Mesothelial cell of epicardium (in vitro differentiated cells): Measurements from ENCODE around the gene HDAC7. TPM values are rescaled to one million over a fixed set of nuclear protein-coding genes. Genes with fewer than 3 reads are reported as not detected.

Source experiments
- DNase-seq, 2 experiments: peaks; one replicate each; pipeline ENCODE4 v3.0.0; 2021; ENCODE audit warnings: low spot score in 2 of 2; ENCODE audit not compliant: unreplicated experiment in 2 of 2
- H3K27ac Mint-ChIP-seq: 2 replicates; pipeline ENCODE4 v1.8.0; 2021; ENCODE audit warnings: mixed read lengths
- H3K27me3 Mint-ChIP-seq: 2 replicates; pipeline ENCODE4 v1.8.0; 2021; ENCODE audit warnings: low read depth, mixed read lengths
- H3K36me3 Mint-ChIP-seq: 2 replicates; pipeline ENCODE4 v1.8.0; 2021; ENCODE audit warnings: mixed read lengths
- H3K4me1 Mint-ChIP-seq: 2 replicates; pipeline ENCODE4 v1.8.0; 2021; ENCODE audit warnings: mixed read lengths
- H3K4me3 Mint-ChIP-seq: 2 replicates; pipeline ENCODE4 v1.8.0; 2021; ENCODE audit warnings: mild to moderate bottlenecking, moderate library complexity, mixed read lengths
- H3K9me3 Mint-ChIP-seq: 2 replicates; pipeline ENCODE4 v1.8.0; 2021; ENCODE audit warnings: mixed read lengths
- CTCF ChIP-seq: fragments of 200-600 bp; sonication (generic); IDR thresholded peaks from one replicate; pipeline ENCODE4 v1.5.0; 2021; ENCODE audit warnings: antibody characterized with exemption; ENCODE audit not compliant: unreplicated experiment
- total RNA-seq: library from RNA; stranded (reverse); gene quantifications from 3 replicates; pipeline ENCODE4 v1.2.1, GENCODE V29; 2021

Gene HDAC7
- total RNA-seq, 1 donor from 2014 or later, result 132 TPM

DNA sequence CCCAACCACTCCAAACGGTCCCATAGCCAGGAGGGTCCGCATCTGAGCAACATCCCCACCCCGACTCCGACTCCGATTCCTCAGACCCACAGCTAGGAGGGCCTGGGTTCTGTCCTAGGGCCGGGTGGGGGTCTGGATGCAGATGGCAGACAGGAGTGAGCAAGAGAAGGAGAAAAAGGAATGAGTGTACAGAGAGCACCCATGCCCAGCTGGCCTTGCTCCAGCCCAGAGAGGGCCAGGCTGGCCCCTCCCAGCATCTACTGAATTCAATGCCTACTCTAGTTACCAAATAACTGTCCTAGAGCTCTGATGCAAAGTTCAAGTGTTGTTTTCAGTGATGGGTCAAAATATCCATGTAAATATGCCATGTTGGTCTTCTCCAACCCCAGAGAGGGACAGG, 44.3 kb upstream of the HDAC7 start:
- Mint-ChIP-seq H3K4me3 (no peak overlapping the region), H3K36me3 (no peaks in the 10 kb centered on the region), H3K27me3 (peaks cover 2% of the 10 kb centered on the region), H3K4me1 (no peaks in the 10 kb centered on the region), H3K9me3 (no peaks in the 10 kb centered on the region), H3K27ac (no peak overlapping the region)
- TF ChIP-seq CTCF, result no peak
- no peak for DNase-seq

- Mint-ChIP-seq H3K36me3 (no peaks in the 10 kb centered on the region), H3K27me3 (peaks cover 2% of the 10 kb centered on the region), H3K27ac (no peak overlapping the region), H3K9me3 (no peaks in the 10 kb centered on the region), H3K4me3 (no peak overlapping the region), H3K4me1 (no peaks in the 10 kb centered on the region)
- no peak for TF ChIP-seq CTCF
- DNase-seq, result no peak
Observed at GRCh38 chr12:47863467-47863866, 43.8 kb upstream of the HDAC7 start.

DNA sequence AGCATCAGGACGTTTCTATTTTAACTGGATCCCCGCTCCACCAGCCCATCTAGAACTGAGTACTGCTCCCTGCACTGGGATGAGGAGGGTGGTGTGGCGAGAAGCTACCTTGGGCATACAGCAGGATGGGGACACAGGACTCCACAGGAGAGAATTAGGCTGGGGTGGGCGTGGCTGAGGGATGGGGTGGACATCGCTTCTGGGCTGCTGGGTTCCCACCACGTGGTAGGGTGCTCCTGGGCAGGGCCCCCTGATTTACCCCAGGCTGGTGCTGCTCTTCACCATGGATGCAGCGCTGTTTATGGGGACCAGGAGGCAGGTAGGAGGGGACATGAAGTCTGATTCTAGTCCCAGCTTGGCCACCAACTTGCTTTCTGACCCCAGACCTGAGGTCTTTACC, 43.2 kb upstream of the HDAC7 start:
- H3K27me3 Mint-ChIP-seq, result peaks cover 2% of the 10 kb centered on the region
- DNase-seq, result no peak
- no peaks in the 10 kb centered on the region for H3K4me1 Mint-ChIP-seq
- no peak overlapping the region for H3K4me3 Mint-ChIP-seq
- no peaks in the 10 kb centered on the region for H3K9me3 Mint-ChIP-seq
- no peak overlapping the region for H3K27ac Mint-ChIP-seq
- H3K36me3 Mint-ChIP-seq, result no peaks in the 10 kb centered on the region
- TF ChIP-seq CTCF, result no peak

GRCh38 chr12:47862167-47862750, 42.6 kb upstream of the HDAC7 start:
- Mint-ChIP-seq H3K4me1 (no peaks in the 10 kb centered on the region), H3K27ac (no peak overlapping the region), H3K4me3 (no peak overlapping the region), H3K27me3 (peaks cover 2% of the 10 kb centered on the region), H3K9me3 (no peaks in the 10 kb centered on the region), H3K36me3 (no peaks in the 10 kb centered on the region)
- no peak for TF ChIP-seq CTCF
- no peak for DNase-seq

GRCh38 chr12:47860873-47861272, 41.2 kb upstream of the HDAC7 start:
- no peaks in the 10 kb centered on the region for H3K4me1 Mint-ChIP-seq
- H3K36me3 Mint-ChIP-seq, result no peaks in the 10 kb centered on the region
- no peak overlapping the region for H3K27ac Mint-ChIP-seq
- no peak overlapping the region for H3K4me3 Mint-ChIP-seq
- H3K27me3 Mint-ChIP-seq, result peaks cover 2% of the 10 kb centered on the region
- no peak for DNase-seq
- no peak for TF ChIP-seq CTCF
- no peaks in the 10 kb centered on the region for H3K9me3 Mint-ChIP-seq
